Measurements from ENCODE around the gene DPP6. TPM values are rescaled to one million over a fixed set of nuclear protein-coding genes. Genes with fewer than 3 reads are reported as not detected.

The DPP6 gene
- total RNA-seq, 1 experiment from 2014 or later: not detected

- TF ChIP-seq EZH2 (IDR thresholded peaks at IDR 0.05; ENCODE audit: borderline replicate concordance, low read depth, low read length, poor library complexity, severe bottlenecking) (no peak), CTCF (conservative IDR thresholded peaks at IDR 0.05; ENCODE audit: low read depth, low read length) (no peak)
- H3K4me3 ChIP-seq (ENCODE audit: low read depth, low read length, poor library complexity, severe bottlenecking): no peak overlapping the region
- intact Hi-C loops (cut with micrococcal nuclease; ENCODE audit: unreplicated experiment): no loop called here
- H3K4me1 ChIP-seq (ENCODE audit: insufficient read depth, low read length, poor library complexity, severe bottlenecking): no peaks in the 10 kb centered on the region
- H3K9me3 ChIP-seq (ENCODE audit: low read depth, low read length, poor library complexity, severe bottlenecking): no peaks in the 10 kb centered on the region
- POLR2A ChIA-PET (ENCODE audit: low non-redundant PET): no interaction called here
- no peak for DNase-seq (ENCODE audit: low spot score)
- no peak overlapping the region for H3K27ac ChIP-seq (ENCODE audit: low read depth, low read length, poor library complexity, severe bottlenecking)
- no peaks in the 10 kb centered on the region for H3K36me3 ChIP-seq (ENCODE audit: insufficient read depth, low read length, poor library complexity, severe bottlenecking)
- no TSS peak for BruUV-seq (replicated peaks)
- peaks cover 69% of the 10 kb centered on the region for H3K27me3 ChIP-seq (replicated peaks; ENCODE audit: insufficient read depth, low read depth, low read length, poor library complexity)
- CTCF ChIA-PET: no interaction called here
Measured at GRCh38 chr7:154871507-154871906, 819.3 kb downstream of the DPP6 start.

- peaks cover 65% of the 10 kb centered on the region for H3K27me3 ChIP-seq (replicated peaks; ENCODE audit: insufficient read depth, low read depth, low read length, poor library complexity)
- no peaks in the 10 kb centered on the region for H3K4me1 ChIP-seq (ENCODE audit: insufficient read depth, low read length, poor library complexity, severe bottlenecking)
- no peak overlapping the region for H3K27ac ChIP-seq (ENCODE audit: low read depth, low read length, poor library complexity, severe bottlenecking)
- intact Hi-C loops (cut with micrococcal nuclease; ENCODE audit: unreplicated experiment): no loop called here
- H3K4me3 ChIP-seq (ENCODE audit: low read depth, low read length, poor library complexity, severe bottlenecking): no peak overlapping the region
- DNase-seq (ENCODE audit: low spot score): no peak
- POLR2A ChIA-PET (ENCODE audit: low non-redundant PET): no interaction called here
- H3K36me3 ChIP-seq (ENCODE audit: insufficient read depth, low read length, poor library complexity, severe bottlenecking): no peaks in the 10 kb centered on the region
- H3K9me3 ChIP-seq (ENCODE audit: low read depth, low read length, poor library complexity, severe bottlenecking): no peaks in the 10 kb centered on the region
- TF ChIP-seq CTCF (conservative IDR thresholded peaks at IDR 0.05; ENCODE audit: low read depth, low read length) (no peak), EZH2 (IDR thresholded peaks at IDR 0.05; ENCODE audit: borderline replicate concordance, low read depth, low read length, poor library complexity, severe bottlenecking) (no peak)
- CTCF ChIA-PET: no interaction called here
- no TSS peak for BruUV-seq (replicated peaks)
Measured at GRCh38 chr7:154871928-154872750, 819.9 kb downstream of the DPP6 start.

- Histone ChIP-seq H3K9me3 (ENCODE audit: low read depth, low read length, poor library complexity, severe bottlenecking) (no peaks in the 10 kb centered on the region), H3K4me1 (ENCODE audit: insufficient read depth, low read length, poor library complexity, severe bottlenecking) (no peaks in the 10 kb centered on the region), H3K27ac (ENCODE audit: low read depth, low read length, poor library complexity, severe bottlenecking) (no peak overlapping the region), H3K4me3 (ENCODE audit: low read depth, low read length, poor library complexity, severe bottlenecking) (no peak overlapping the region), H3K27me3 (replicated peaks; ENCODE audit: insufficient read depth, low read depth, low read length, poor library complexity) (peaks cover 57% of the 10 kb centered on the region), H3K36me3 (ENCODE audit: insufficient read depth, low read length, poor library complexity, severe bottlenecking) (no peaks in the 10 kb centered on the region)
- BruUV-seq (replicated peaks): no TSS peak
- no peak for TF ChIP-seq EZH2 (IDR thresholded peaks at IDR 0.05; ENCODE audit: borderline replicate concordance, low read depth, low read length, poor library complexity, severe bottlenecking)
- TF ChIP-seq CTCF (conservative IDR thresholded peaks at IDR 0.05; ENCODE audit: low read depth, low read length): no peak
- CTCF ChIA-PET: no interaction called here
- DNase-seq (ENCODE audit: low spot score): no peak
- POLR2A ChIA-PET (ENCODE audit: low non-redundant PET): no interaction called here
- intact Hi-C loops (cut with micrococcal nuclease; ENCODE audit: unreplicated experiment): no loop called here
Measured at GRCh38 chr7:154872811-154873499, 820.8 kb downstream of the DPP6 start.

Measured in A673 (cell line).